GM23248 (cell line): ENCODE results near the gene TMCO4.

Experiments
- EZH2 ChIP-seq: fragments of 200-600 bp; sonication (generic); IDR thresholded peaks from 2 replicates; pipeline ENCODE4 v1.6.1; 2018; ENCODE audit warnings: antibody characterized with exemption, mild to moderate bottlenecking; ENCODE audit not compliant: insufficient read depth, poor library complexity, severe bottlenecking
- EZH2phosphoT487 ChIP-seq: fragments of 200-600 bp; sonication (generic); IDR thresholded peaks from 2 replicates; pipeline ENCODE4 v1.6.1; 2018; ENCODE audit warnings: antibody characterized with exemption, moderate library complexity, mild to moderate bottlenecking, low read depth; ENCODE audit not compliant: insufficient read depth

GRCh38 chr1:19735440-19736127, 64.1 kb downstream of the TMCO4 start:
- TF ChIP-seq EZH2 (no peak), EZH2phosphoT487 (no peak)
